GM23338 (cell line): ENCODE results near the gene STRN. TPM values are rescaled to one million over a fixed set of nuclear protein-coding genes. Genes with fewer than 3 reads are reported as not detected.

Source experiments
- ATAC-seq: fragments of 200-7000 bp; cut with Tn5 transposase; 3 replicates; pipeline ENCODE4 v1.9.1; 2020
- DNase-seq: peaks from one replicate; pipeline ENCODE4 v3.0.0-alpha.2; 2015; ENCODE audit warnings: low spot score
- H2AFZ ChIP-seq: fragments of 200-600 bp; sonication (generic); 2 replicates; pipeline ENCODE4 v1.8.0; 2016; ENCODE audit warnings: antibody characterized with exemption, mild to moderate bottlenecking, moderate library complexity
- H3F3A ChIP-seq: fragments of 200-600 bp; sonication (generic); replicated peaks from 2 replicates; pipeline ENCODE4 v1.8.0; 2017; ENCODE audit warnings: antibody characterized with exemption, mixed run types, low read depth
- H3K27ac ChIP-seq: fragments of 200-600 bp; sonication (generic); 2 replicates; pipeline ENCODE4 v1.6.1; 2016; ENCODE audit warnings: low read depth
- H3K27me3 ChIP-seq: fragments of 200-600 bp; sonication (generic); 2 replicates; pipeline ENCODE4 v1.8.0; 2016; ENCODE audit warnings: mild to moderate bottlenecking, mixed run types, moderate library complexity; ENCODE audit not compliant: insufficient read depth
- H3K36me3 ChIP-seq: fragments of 200-600 bp; sonication (generic); 2 replicates; pipeline ENCODE4 v1.8.0; 2016; ENCODE audit warnings: mild to moderate bottlenecking; ENCODE audit not compliant: insufficient read depth
- H3K4me1 ChIP-seq: fragments of 200-600 bp; sonication (generic); 2 replicates; pipeline ENCODE4 v1.8.0; 2016; ENCODE audit warnings: mild to moderate bottlenecking, moderate library complexity; ENCODE audit not compliant: insufficient read depth
- H3K4me2 ChIP-seq: fragments of 200-600 bp; sonication (generic); 2 replicates; pipeline ENCODE4 v1.7.1; 2017; ENCODE audit warnings: mixed run types
- H3K4me3 ChIP-seq: fragments of 200-600 bp; sonication (generic); 2 replicates; pipeline ENCODE4 v1.6.1; 2016; ENCODE audit warnings: mixed run types
- H3K79me2 ChIP-seq: fragments of 200-600 bp; sonication (generic); replicated peaks from 2 replicates; pipeline ENCODE4 v1.8.0; 2017; ENCODE audit warnings: mild to moderate bottlenecking; ENCODE audit not compliant: insufficient read depth
- H3K9me2 ChIP-seq: fragments of 200-600 bp; sonication (generic); 2 replicates; pipeline ENCODE4 v1.8.0; 2017; ENCODE audit not compliant: insufficient read depth
- H4K20me1 ChIP-seq: fragments of 200-600 bp; sonication (generic); replicated peaks from 2 replicates; pipeline ENCODE4 v1.8.0; 2017; ENCODE audit warnings: mild to moderate bottlenecking; ENCODE audit not compliant: insufficient read depth
- H3K27ac Mint-ChIP-seq: 2 replicates; pipeline ENCODE4 v1.8.0; 2020; ENCODE audit warnings: inconsistent platforms, mild to moderate bottlenecking, moderate library complexity, mixed read lengths
- H3K27me3 Mint-ChIP-seq: 3 replicates; pipeline ENCODE4 v1.8.0; 2022; ENCODE audit warnings: low read depth, mild to moderate bottlenecking, moderate library complexity, mixed read lengths, inconsistent platforms; ENCODE audit not compliant: insufficient read depth, poor library complexity
- H3K36me3 Mint-ChIP-seq: 3 replicates; pipeline ENCODE4 v1.8.0; 2021; ENCODE audit warnings: low read depth, mild to moderate bottlenecking, inconsistent platforms, moderate library complexity, mixed read lengths
- H3K4me1 Mint-ChIP-seq: 3 replicates; pipeline ENCODE4 v1.8.0; 2020; ENCODE audit warnings: mild to moderate bottlenecking, inconsistent platforms, mixed read lengths
- H3K4me3 Mint-ChIP-seq: 3 replicates; pipeline ENCODE4 v1.8.0; 2021; ENCODE audit warnings: moderate library complexity, mild to moderate bottlenecking, inconsistent platforms, mixed read lengths
- H3K9me3 Mint-ChIP-seq: 3 replicates; pipeline ENCODE4 v1.8.0; 2020; ENCODE audit warnings: moderate library complexity, mild to moderate bottlenecking, inconsistent platforms, mixed read lengths
- CREB1 ChIP-seq: fragments of 250-450 bp; sonication (Bioruptor Pico); IDR thresholded peaks from 2 replicates; pipeline ENCODE4 v1.5.0; 2020; ENCODE audit warnings: low read depth, mild to moderate bottlenecking, moderate library complexity
- CTCF ChIP-seq, 2 experiments: fragments of 200-600 bp in 1 of 2; sonication (generic) in 1 of 2; conservative IDR thresholded peaks; 2 replicates each; pipeline versions ENCODE4 v1.5.1 to v1.6.1; 2016 to 2017; ENCODE audit warnings: antibody characterized with exemption in 2 of 2, low read depth in 2 of 2, mild to moderate bottlenecking in 2 of 2, moderate library complexity in 1 of 2
- ETS1 ChIP-seq: IDR thresholded peaks from 2 replicates; pipeline ENCODE4 v1.6.1; 2016; ENCODE audit warnings: antibody characterized with exemption
- EZH2 ChIP-seq: fragments of 200-600 bp; sonication (generic); IDR thresholded peaks from one replicate; pipeline ENCODE4 v1.8.0; 2017; ENCODE audit warnings: antibody characterized with exemption, mild to moderate bottlenecking, low read depth; ENCODE audit not compliant: unreplicated experiment
- EZH2phosphoT487 ChIP-seq: fragments of 200-600 bp; sonication (generic); IDR thresholded peaks from one replicate; pipeline ENCODE4 v1.8.1; 2018; ENCODE audit warnings: antibody characterized with exemption; ENCODE audit not compliant: unreplicated experiment
- JUNB ChIP-seq: IDR thresholded peaks from one replicate; pipeline ENCODE4 v1.6.1; 2016; ENCODE audit warnings: antibody characterized with exemption; ENCODE audit not compliant: unreplicated experiment
- NANOG ChIP-seq: IDR thresholded peaks from 2 replicates; pipeline ENCODE4 v1.6.1; 2016; ENCODE audit warnings: antibody characterized with exemption, borderline replicate concordance
- POLR2AphosphoS5 ChIP-seq: IDR thresholded peaks from 2 replicates; pipeline ENCODE4 v1.6.1; 2016; ENCODE audit warnings: antibody characterized with exemption, low read depth
- REST ChIP-seq: IDR thresholded peaks from one replicate; pipeline ENCODE4 v1.6.1; 2018; ENCODE audit warnings: antibody characterized with exemption; ENCODE audit not compliant: unreplicated experiment
- STAT1 ChIP-seq: IDR thresholded peaks from one replicate; pipeline ENCODE4 v1.6.1; 2016; ENCODE audit warnings: antibody characterized with exemption; ENCODE audit not compliant: unreplicated experiment
- ZNF114 ChIP-seq: fragments of 250-450 bp; sonication (Bioruptor Pico); IDR thresholded peaks from 2 replicates; pipeline ENCODE4 v1.5.0; 2020; ENCODE audit warnings: mild to moderate bottlenecking, moderate library complexity
- ZNF331 ChIP-seq: fragments of 250-450 bp; sonication (Bioruptor Pico); IDR thresholded peaks from 2 replicates; pipeline ENCODE4 v1.5.0; 2020; ENCODE audit warnings: low read depth, mild to moderate bottlenecking, moderate library complexity
- ZNF462 ChIP-seq: fragments of 250-450 bp; sonication (Bioruptor Pico); IDR thresholded peaks from 2 replicates; pipeline ENCODE4 v1.5.0; 2020; ENCODE audit warnings: mild to moderate bottlenecking, moderate library complexity
- polyA plus RNA-seq: library from polyadenylated mRNA; unstranded; fragments of >200 nt; fragmentation: Nextera tagmentation; extraction: Ambion mirVana; gene quantifications from 2 replicates; pipeline ENCODE4 v1.2.1, GENCODE V29; 2016
- total RNA-seq: library from RNA; depleted of rRNA; stranded (reverse); fragments of >200 nt; shearing (Covaris generic); gene quantifications from 2 replicates; pipeline ENCODE4 v1.2.3, GENCODE V29; 2014

Gene STRN
- total and polyA plus RNA-seq, 2 experiments from 2014 or later: 16.1 to 34.5 TPM

- H3K4me1 Mint-ChIP-seq: peaks cover 3% of the 10 kb centered on the region; the same call in 1 of the 3 replicates
These were observed 157.3 kb downstream of the STRN start for GRCh38 chr2:36809069-36809445.

More at GRCh38 chr2:36809069-36809445, 157.3 kb downstream of the STRN start:
- H4K20me1 ChIP-seq: no peaks in the 10 kb centered on the region
- H2AFZ ChIP-seq: no peak overlapping the region
- H3K36me3 Mint-ChIP-seq: no peaks in the 10 kb centered on the region; the same call in 2 of the 3 replicates
- peaks cover 5% of the 10 kb centered on the region; the same call in 1 of the 2 replicates for H3K9me2 ChIP-seq
- no peak overlapping the region for H3K4me3 Mint-ChIP-seq
- TF ChIP-seq REST: no peak
- TF ChIP-seq ZNF114: no peak
- no peak for TF ChIP-seq ZNF331 (CRISPR knock-in tag)
- no peak for TF ChIP-seq NANOG
- TF ChIP-seq CTCF (conservative IDR thresholded peaks at IDR 0.05; ENCODE audit: low read depth in 2 of 2): no peak
- TF ChIP-seq EZH2: no peak
- no peak for TF ChIP-seq STAT1
- TF ChIP-seq CREB1 (CRISPR knock-in tag): no peak
- no peak for TF ChIP-seq ETS1
- TF ChIP-seq EZH2phosphoT487: no peak
- TF ChIP-seq POLR2AphosphoS5: no peak
- no peak for TF ChIP-seq JUNB
- no peak for TF ChIP-seq ZNF462 (CRISPR knock-in tag)
- no peaks in the 10 kb centered on the region for H3K27me3 ChIP-seq
- no peak overlapping the region for H3K4me3 ChIP-seq
- H3K27ac ChIP-seq: no peak overlapping the region
- H3K4me1 ChIP-seq: no peaks in the 10 kb centered on the region
- no peak for ATAC-seq
- no peak overlapping the region for H3K27ac Mint-ChIP-seq
- peaks cover 12% of the 10 kb centered on the region for H3K27me3 Mint-ChIP-seq
- peaks cover 4% of the 10 kb centered on the region; the same call in 2 of the 3 replicates for H3K9me3 Mint-ChIP-seq
- DNase-seq: no peak
- no peaks in the 10 kb centered on the region for H3K79me2 ChIP-seq
- no peaks in the 10 kb centered on the region for H3F3A ChIP-seq
- no peak overlapping the region for H3K4me2 ChIP-seq
- no peaks in the 10 kb centered on the region for H3K36me3 ChIP-seq
